HL-60 (cell line): Measurements from ENCODE around the gene MYL12B.

ENCODE experiments used
- TF ChIP-seq, protein P1 (sequence below): IDR thresholded peaks from one replicate; pipeline ENCODE4 v1.5.1; 2011; ENCODE audit warnings: low read length, control low read depth, inconsistent platforms; ENCODE audit not compliant: insufficient read depth
- TF ChIP-seq, protein P2 (sequence below): IDR thresholded peaks from 2 replicates; pipeline ENCODE4 v1.6.1; 2012; ENCODE audit warnings: low read depth; ENCODE audit not compliant: insufficient replicate concordance

GRCh38 chr18:3257627-3258120 lies 4.3 kb upstream of the MYL12B start:
- TF ChIP-seq, protein P1, sequence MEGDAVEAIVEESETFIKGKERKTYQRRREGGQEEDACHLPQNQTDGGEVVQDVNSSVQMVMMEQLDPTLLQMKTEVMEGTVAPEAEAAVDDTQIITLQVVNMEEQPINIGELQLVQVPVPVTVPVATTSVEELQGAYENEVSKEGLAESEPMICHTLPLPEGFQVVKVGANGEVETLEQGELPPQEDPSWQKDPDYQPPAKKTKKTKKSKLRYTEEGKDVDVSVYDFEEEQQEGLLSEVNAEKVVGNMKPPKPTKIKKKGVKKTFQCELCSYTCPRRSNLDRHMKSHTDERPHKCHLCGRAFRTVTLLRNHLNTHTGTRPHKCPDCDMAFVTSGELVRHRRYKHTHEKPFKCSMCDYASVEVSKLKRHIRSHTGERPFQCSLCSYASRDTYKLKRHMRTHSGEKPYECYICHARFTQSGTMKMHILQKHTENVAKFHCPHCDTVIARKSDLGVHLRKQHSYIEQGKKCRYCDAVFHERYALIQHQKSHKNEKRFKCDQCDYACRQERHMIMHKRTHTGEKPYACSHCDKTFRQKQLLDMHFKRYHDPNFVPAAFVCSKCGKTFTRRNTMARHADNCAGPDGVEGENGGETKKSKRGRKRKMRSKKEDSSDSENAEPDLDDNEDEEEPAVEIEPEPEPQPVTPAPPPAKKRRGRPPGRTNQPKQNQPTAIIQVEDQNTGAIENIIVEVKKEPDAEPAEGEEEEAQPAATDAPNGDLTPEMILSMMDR: no peak
- TF ChIP-seq, protein P2, sequence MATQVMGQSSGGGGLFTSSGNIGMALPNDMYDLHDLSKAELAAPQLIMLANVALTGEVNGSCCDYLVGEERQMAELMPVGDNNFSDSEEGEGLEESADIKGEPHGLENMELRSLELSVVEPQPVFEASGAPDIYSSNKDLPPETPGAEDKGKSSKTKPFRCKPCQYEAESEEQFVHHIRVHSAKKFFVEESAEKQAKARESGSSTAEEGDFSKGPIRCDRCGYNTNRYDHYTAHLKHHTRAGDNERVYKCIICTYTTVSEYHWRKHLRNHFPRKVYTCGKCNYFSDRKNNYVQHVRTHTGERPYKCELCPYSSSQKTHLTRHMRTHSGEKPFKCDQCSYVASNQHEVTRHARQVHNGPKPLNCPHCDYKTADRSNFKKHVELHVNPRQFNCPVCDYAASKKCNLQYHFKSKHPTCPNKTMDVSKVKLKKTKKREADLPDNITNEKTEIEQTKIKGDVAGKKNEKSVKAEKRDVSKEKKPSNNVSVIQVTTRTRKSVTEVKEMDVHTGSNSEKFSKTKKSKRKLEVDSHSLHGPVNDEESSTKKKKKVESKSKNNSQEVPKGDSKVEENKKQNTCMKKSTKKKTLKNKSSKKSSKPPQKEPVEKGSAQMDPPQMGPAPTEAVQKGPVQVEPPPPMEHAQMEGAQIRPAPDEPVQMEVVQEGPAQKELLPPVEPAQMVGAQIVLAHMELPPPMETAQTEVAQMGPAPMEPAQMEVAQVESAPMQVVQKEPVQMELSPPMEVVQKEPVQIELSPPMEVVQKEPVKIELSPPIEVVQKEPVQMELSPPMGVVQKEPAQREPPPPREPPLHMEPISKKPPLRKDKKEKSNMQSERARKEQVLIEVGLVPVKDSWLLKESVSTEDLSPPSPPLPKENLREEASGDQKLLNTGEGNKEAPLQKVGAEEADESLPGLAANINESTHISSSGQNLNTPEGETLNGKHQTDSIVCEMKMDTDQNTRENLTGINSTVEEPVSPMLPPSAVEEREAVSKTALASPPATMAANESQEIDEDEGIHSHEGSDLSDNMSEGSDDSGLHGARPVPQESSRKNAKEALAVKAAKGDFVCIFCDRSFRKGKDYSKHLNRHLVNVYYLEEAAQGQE: no peak
